Caco-2 (cell line): ENCODE data around the gene TOMM34. TPM values are rescaled to one million over a fixed set of nuclear protein-coding genes. Genes with fewer than 3 reads are reported as not detected.

ENCODE experiments used
- BruUV-seq: library from RNA; stranded (reverse); fragments of 400-500 nt; replicated peaks from 2 replicates; lab custom pipeline; 2021; lab: Mats Ljungman, UMichigan
- CTCF ChIA-PET: fragments of 300-600 bp; sonication (Branson Sonifier 250); formaldehyde crosslinking; loops from one replicate; lab custom pipeline; 2022; ENCODE audit warnings: antibody characterized with exemption; lab: Charles Lee
- POLR2A ChIA-PET: fragments of 300-600 bp; sonication (Branson Sonifier 250); formaldehyde crosslinking; loops from one replicate; lab custom pipeline; 2022; ENCODE audit warnings: antibody characterized with exemption; lab: Charles Lee
- DNase-seq, 2 experiments: peaks; one replicate each; pipeline versions ENCODE4 v3.0.0 to v3.0.0-alpha.2; 2020 to 2022
- H3K27me3 ChIP-seq: replicated peaks from 2 replicates; pipeline ENCODE4 v1.6.0; 2011; ENCODE audit warnings: low read length; ENCODE audit not compliant: control insufficient read depth, insufficient read depth
- H3K36me3 ChIP-seq: 2 replicates; pipeline ENCODE4 v1.5.1; 2011; ENCODE audit warnings: low read length; ENCODE audit not compliant: control insufficient read depth, insufficient read depth
- H3K4me1 ChIP-seq: fragments of 250-450 bp; sonication (Bioruptor Pico); 2 replicates; pipeline ENCODE4 v1.5.1; 2020; ENCODE audit warnings: mild to moderate bottlenecking
- H3K4me3 ChIP-seq: 2 replicates; pipeline ENCODE4 v1.5.1; 2011; ENCODE audit warnings: low read depth, mild to moderate bottlenecking, control low read depth, low read length
- H3K9me3 ChIP-seq: fragments of 250-450 bp; sonication (Bioruptor Pico); 2 replicates; pipeline ENCODE4 v1.5.1; 2020; ENCODE audit warnings: mild to moderate bottlenecking, moderate library complexity
- H3K27ac Mint-ChIP-seq: one replicate; pipeline ENCODE4 v1.8.0; 2022; ENCODE audit warnings: mixed read lengths; ENCODE audit not compliant: unreplicated experiment
- H3K27me3 Mint-ChIP-seq: one replicate; pipeline ENCODE4 v1.8.0; 2022; ENCODE audit warnings: mixed read lengths; ENCODE audit not compliant: insufficient read depth, unreplicated experiment
- H3K36me3 Mint-ChIP-seq: one replicate; pipeline ENCODE4 v1.8.0; 2022; ENCODE audit warnings: mild to moderate bottlenecking, mixed read lengths; ENCODE audit not compliant: insufficient read depth, unreplicated experiment
- H3K4me1 Mint-ChIP-seq: one replicate; pipeline ENCODE4 v1.8.0; 2022; ENCODE audit warnings: low read depth, mixed read lengths; ENCODE audit not compliant: unreplicated experiment
- H3K4me3 Mint-ChIP-seq: one replicate; pipeline ENCODE4 v1.8.0; 2022; ENCODE audit warnings: mild to moderate bottlenecking, moderate library complexity, mixed read lengths; ENCODE audit not compliant: unreplicated experiment
- H3K9me3 Mint-ChIP-seq: one replicate; pipeline ENCODE4 v1.8.0; 2022; ENCODE audit warnings: mixed read lengths; ENCODE audit not compliant: unreplicated experiment
- CTCF ChIP-seq, 2 experiments: fragments of 200-600 bp in 1 of 2; IDR thresholded peaks; 1 replicate in 1 of 2; 2 replicates in 1 of 2; pipeline versions ENCODE4 v1.5.1 to v1.8.0; 2011 to 2022; ENCODE audit warnings: antibody characterized with exemption in 1 of 2, control low read depth in 1 of 2, inconsistent platforms in 1 of 2, low read depth in 1 of 2, low read length in 1 of 2, mild to moderate bottlenecking in 1 of 2, moderate library complexity in 1 of 2; ENCODE audit not compliant: insufficient read depth in 1 of 2, severe bottlenecking in 1 of 2, unreplicated experiment in 1 of 2
- intact Hi-C: fragments of 100-400 bp; cut with micrococcal nuclease; formaldehyde crosslinking; loops from one replicate; pipeline ENCODE4 v1.10.0; 2022; ENCODE audit not compliant: unreplicated experiment
- total RNA-seq: library from RNA; stranded (reverse); gene quantifications from 2 replicates; pipeline ENCODE4 v1.2.3, GENCODE V29; 2022

The TOMM34 gene
- total RNA-seq, 1 experiment from 2014 or later = 139 TPM

DNA sequence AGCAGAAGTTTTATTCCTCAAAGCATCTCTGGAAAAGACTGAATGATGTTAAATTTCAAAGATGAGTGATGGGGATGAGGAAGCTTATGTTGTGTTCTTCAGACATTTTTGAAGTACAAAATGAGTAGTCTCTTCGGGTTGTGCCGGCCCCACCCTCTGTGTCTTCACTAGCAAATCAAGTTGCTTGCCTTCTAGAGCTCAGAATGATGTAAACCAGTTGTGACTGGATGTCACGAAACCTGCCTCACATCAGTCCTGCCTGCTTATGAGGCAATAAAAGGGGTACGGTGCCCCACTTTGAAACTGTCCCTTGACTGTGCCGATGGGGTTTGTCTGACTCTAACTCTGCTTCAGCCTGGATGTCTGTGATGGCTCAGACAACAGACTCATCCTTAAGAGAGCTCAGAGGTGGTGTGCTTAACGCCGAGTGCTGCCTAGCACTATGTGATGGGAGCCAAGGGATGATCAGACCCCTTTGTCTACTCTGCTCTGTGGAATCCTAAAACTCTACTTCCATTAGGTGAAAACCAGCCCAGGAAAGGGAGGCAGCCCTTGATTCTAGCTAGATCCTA is 19.0 kb downstream of the TOMM34 start:
- H3K4me1 Mint-ChIP-seq = no peaks in the 10 kb centered on the region
- H3K4me3 Mint-ChIP-seq = no peak overlapping the region
- no peaks in the 10 kb centered on the region for H3K27me3 Mint-ChIP-seq
- H3K4me1 ChIP-seq = no peaks in the 10 kb centered on the region
- no TSS peak for BruUV-seq
- peaks cover 91% of the 10 kb centered on the region for H3K36me3 Mint-ChIP-seq
- CTCF ChIA-PET = interaction anchor here (1.4 to 2.4 kb wide), 5 partner anchors 15 to 154 kb away, joined by 6 to 10 read pairs (median 9); partner anchors contain the start of gene TOMM34
- peak overlapping the region; percentile 2 for H3K27ac Mint-ChIP-seq
- H3K36me3 ChIP-seq = peaks cover 14% of the 10 kb centered on the region
- intact Hi-C loops = no loop called here
- H3K9me3 ChIP-seq = no peaks in the 10 kb centered on the region
- no peaks in the 10 kb centered on the region for H3K27me3 ChIP-seq
- TF ChIP-seq CTCF (IDR thresholded peaks at IDR 0.05; ENCODE audit: insufficient read depth in 1 of 2, low read depth in 1 of 2, low read length in 1 of 2, severe bottlenecking in 1 of 2, unreplicated experiment in 1 of 2) = no peak
- no peak overlapping the region for H3K4me3 ChIP-seq
- POLR2A ChIA-PET = interaction anchor here (0.8 to 1.2 kb wide), 2 partner anchors 10 to 16 kb away, joined by 3 read pairs; no protein-coding TSS in a partner anchor
- no peaks in the 10 kb centered on the region for H3K9me3 Mint-ChIP-seq
- no peak for DNase-seq

- H3K27me3 Mint-ChIP-seq = no peaks in the 10 kb centered on the region
- BruUV-seq = no TSS peak
- CTCF ChIA-PET = no interaction called here
- H3K4me1 ChIP-seq = no peaks in the 10 kb centered on the region
- POLR2A ChIA-PET = interaction anchor here (2.0 kb wide), 1 partner anchor 9 kb away, joined by 5 read pairs; no protein-coding TSS in a partner anchor
- no peaks in the 10 kb centered on the region for H3K9me3 Mint-ChIP-seq
- no peak overlapping the region for H3K4me3 ChIP-seq
- peaks cover 11% of the 10 kb centered on the region for H3K36me3 ChIP-seq
- no peak overlapping the region for H3K4me3 Mint-ChIP-seq
- H3K9me3 ChIP-seq = no peaks in the 10 kb centered on the region
- no peak for DNase-seq
- no peaks in the 10 kb centered on the region for H3K4me1 Mint-ChIP-seq
- no peak for TF ChIP-seq CTCF (IDR thresholded peaks at IDR 0.05; ENCODE audit: insufficient read depth in 1 of 2, low read depth in 1 of 2, low read length in 1 of 2, severe bottlenecking in 1 of 2, unreplicated experiment in 1 of 2)
- intact Hi-C loops = no loop called here
- peak overlapping the region; percentile 6 for H3K27ac Mint-ChIP-seq
- H3K27me3 ChIP-seq = no peaks in the 10 kb centered on the region
- peaks cover 83% of the 10 kb centered on the region for H3K36me3 Mint-ChIP-seq
Observed at GRCh38 chr20:44938637-44939036, 21.6 kb downstream of the TOMM34 start.

DNA sequence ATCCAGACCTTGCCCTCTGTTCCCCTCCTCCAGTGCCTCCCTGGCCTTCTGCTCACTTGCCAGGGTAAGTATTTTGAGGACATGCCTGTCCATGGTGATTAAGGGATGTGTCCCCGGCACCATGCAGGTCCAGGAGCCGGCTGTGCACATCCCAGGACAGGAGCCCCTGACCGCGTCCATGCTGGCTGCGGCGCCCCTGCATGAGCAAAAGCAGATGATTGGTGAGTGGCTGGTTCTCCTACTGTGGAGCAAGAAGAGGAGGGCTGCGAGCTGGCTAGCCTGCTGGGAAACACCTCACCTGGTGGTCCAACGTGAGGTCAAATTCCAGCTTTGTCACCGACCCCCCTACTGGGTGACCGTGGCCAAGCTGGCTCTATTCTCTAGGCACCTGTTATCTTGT is 23.7 kb downstream of the TOMM34 start:
- CTCF ChIA-PET = no interaction called here
- Mint-ChIP-seq H3K9me3 (no peaks in the 10 kb centered on the region), H3K4me3 (no peak overlapping the region), H3K36me3 (peaks cover 78% of the 10 kb centered on the region), H3K27me3 (no peaks in the 10 kb centered on the region), H3K4me1 (no peaks in the 10 kb centered on the region), H3K27ac (no peak overlapping the region)
- H3K27me3 ChIP-seq = no peaks in the 10 kb centered on the region
- POLR2A ChIA-PET = interaction anchor here (2.0 kb wide), 1 partner anchor 11 kb away, joined by 5 read pairs; no protein-coding TSS in a partner anchor
- peaks cover 2% of the 10 kb centered on the region; the same call in 1 of the 2 replicates for H3K36me3 ChIP-seq
- no peak overlapping the region for H3K4me3 ChIP-seq
- no TSS peak for BruUV-seq
- H3K4me1 ChIP-seq = no peaks in the 10 kb centered on the region
- no peak for TF ChIP-seq CTCF (IDR thresholded peaks at IDR 0.05; ENCODE audit: insufficient read depth in 1 of 2, low read depth in 1 of 2, low read length in 1 of 2, severe bottlenecking in 1 of 2, unreplicated experiment in 1 of 2)
- no peaks in the 10 kb centered on the region for H3K9me3 ChIP-seq
- no peak for DNase-seq
- intact Hi-C loops = no loop called here
